AG09309 (cell line): ENCODE data around the gene NR2E1.

Experiments used
- DNase-seq: peaks from one replicate; pipeline ENCODE4 v3.0.0-alpha.2; 2010; ENCODE audit warnings: low read depth
- H3K4me3 ChIP-seq: 2 replicates; pipeline ENCODE4 v1.5.1; 2011; ENCODE audit warnings: mild to moderate bottlenecking, low read depth, low read length, moderate library complexity; ENCODE audit not compliant: control insufficient read depth
- CTCF ChIP-seq: IDR thresholded peaks from 2 replicates; pipeline ENCODE4 v1.5.1; 2011; ENCODE audit warnings: mild to moderate bottlenecking, low read depth, low read length, inconsistent platforms; ENCODE audit not compliant: insufficient read depth, control insufficient read depth; ENCODE audit errors: missing control alignments

NR2E1 gene

DNA sequence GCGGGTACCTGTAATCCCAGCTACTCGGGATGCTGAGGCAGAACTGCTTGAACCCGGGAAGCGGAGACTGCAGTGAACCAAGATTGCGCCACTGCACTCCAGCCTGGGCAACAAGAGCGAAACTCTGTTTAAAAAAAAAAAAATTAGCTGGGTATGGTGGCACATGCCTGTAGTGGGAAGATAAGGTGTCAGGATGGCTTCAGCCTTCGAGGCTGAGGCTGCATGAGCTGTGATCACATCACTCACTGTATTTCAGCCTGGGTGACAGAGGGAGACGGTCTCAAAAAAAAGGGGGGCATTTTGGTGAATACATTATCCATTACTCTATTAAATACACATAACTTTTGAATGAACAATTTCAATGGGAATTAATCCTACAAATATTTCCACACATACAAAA, 62.6 kb downstream of the NR2E1 start:
- no peak overlapping the region for H3K4me3 ChIP-seq
- TF ChIP-seq CTCF = no peak
- no peak for DNase-seq

- DNase-seq = no peak
- TF ChIP-seq CTCF = no peak
- H3K4me3 ChIP-seq = no peak overlapping the region
These were observed 69.3 kb downstream of the NR2E1 start for GRCh38 chr6:108235127-108235526.

DNA sequence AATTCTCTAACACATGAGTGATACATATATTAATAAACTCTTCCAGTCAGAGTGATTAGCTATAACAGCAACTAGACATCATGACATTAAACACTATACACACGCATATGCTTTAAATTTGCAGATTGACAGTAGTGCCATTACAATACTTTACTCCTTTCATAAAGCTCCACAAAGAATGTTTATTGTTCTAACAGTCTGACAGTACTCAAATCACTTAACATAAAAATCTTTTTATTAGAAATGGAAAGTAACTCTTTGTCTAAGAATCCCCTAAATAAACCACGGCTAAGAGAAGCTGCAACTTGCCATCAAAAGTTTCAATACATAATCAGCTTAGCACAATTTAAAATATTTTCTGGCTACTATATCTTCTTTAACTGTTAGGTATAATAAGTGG, 71.0 kb downstream of the NR2E1 start:
- no peak for TF ChIP-seq CTCF
- no peak overlapping the region for H3K4me3 ChIP-seq
- DNase-seq = no peak

GRCh38 chr6:108238322-108238721, 72.5 kb downstream of the NR2E1 start:
- TF ChIP-seq CTCF = no peak
- no peak overlapping the region for H3K4me3 ChIP-seq
- DNase-seq = no peak
